A549 treated with Mapracorat at 1 μM for 4 hours (cell line): Measurements from ENCODE around the gene CHURC1. TPM values are rescaled to one million over a fixed set of nuclear protein-coding genes. Genes with fewer than 3 reads are reported as not detected.

ENCODE experiments used
- total RNA-seq: library from RNA; stranded (reverse); fragments of 200-300 nt; extraction: Qiagen RNA extraction; gene quantifications from 5 replicates; pipeline ENCODE4 v1.2.3, GENCODE V29; 2022

Gene CHURC1
- 73.1 to 139 TPM (median 80.9 TPM) in 5 replicates for total RNA-seq

GRCh38 chr14:64914237-64915028, at the start of gene CHURC1:
Gene CHURC1 (plus strand): TSS chr14:64914455. CDS start chr14:64914496, 41 bp downstream.

GRCh38 chr14:64879635-64880220, 34.5 kb upstream of the CHURC1 start, which contains the start of gene SPTB:
Gene SPTB (minus strand): TSS chr14:64879907. CDS start chr14:64823094, 56,813 bp downstream.

GRCh38 chr14:64942531-64943111, 28.4 kb downstream of the CHURC1 start, which contains the start of gene GPX2:
Gene GPX2 (minus strand): TSS chr14:64942745. CDS start chr14:64942726, 19 bp downstream.

GRCh38 chr14:64971943-64972791, 57.9 kb downstream of the CHURC1 start, which contains the start of gene RAB15:
Gene RAB15 (minus strand): TSS chr14:64972336. CDS start chr14:64972076, 260 bp downstream.

Other genes starting within 250 kb of the CHURC1 start
- gene PLEKHG3, start 210.0 kb upstream of the CHURC1 start, total RNA-seq = 18.2 to 32.7 TPM (median 28.5 TPM) in 5 replicates
- gene SPTB, start 34.5 kb upstream of the CHURC1 start, total RNA-seq = 1.4 to 1.9 TPM (median 1.5 TPM) in 5 replicates
- 187 to 289 TPM (median 202 TPM) in 5 replicates for gene GPX2, start 28.3 kb downstream of the CHURC1 start, total RNA-seq
- 18.9 to 21.5 TPM (median 20.2 TPM) in 5 replicates for gene RAB15, start 57.9 kb downstream of the CHURC1 start, total RNA-seq
- gene FNTB, start 72.4 kb downstream of the CHURC1 start, total RNA-seq = 21.1 to 27.2 TPM (median 22.2 TPM) in 5 replicates
- gene MAX, start 188.1 kb downstream of the CHURC1 start, total RNA-seq = 54.9 to 64.8 TPM (median 56.5 TPM) in 5 replicates